Measurements from ENCODE around the gene CNST.
"Not testable (repeated sequence)": the region's sequence is repeated elsewhere in the genome, so short reads cannot be mapped to it uniquely, and the experiment has no call there.

The CNST gene

DNA sequence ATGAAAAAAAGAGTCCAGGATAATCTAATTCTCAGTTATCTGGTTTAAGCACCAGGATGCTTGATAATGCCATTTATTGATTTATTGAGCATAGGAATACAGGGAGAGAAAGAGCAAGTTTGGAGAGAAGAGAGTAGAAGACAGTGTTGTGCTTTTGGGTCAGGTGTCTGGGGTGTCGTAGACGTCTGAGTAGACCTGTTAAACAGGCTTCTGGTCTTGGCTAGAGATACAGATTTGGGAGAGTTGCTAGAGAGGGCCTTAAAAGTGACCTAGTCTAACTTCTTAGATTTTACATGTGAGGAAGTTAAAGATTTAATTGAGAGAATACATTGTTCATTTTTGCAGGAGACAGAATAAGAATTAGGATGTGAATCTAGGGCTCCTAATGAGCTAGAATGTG lies 34.3 kb downstream of the CNST start:
- DNase-seq: no peak
- H3K9me2 ChIP-seq (replicated peaks; ENCODE audit: insufficient read depth, low read length): no peaks in the 10 kb centered on the region
- H3K27me3 ChIP-seq (replicated peaks; ENCODE audit: insufficient read depth, low read length): no peaks in the 10 kb centered on the region
- H3F3A ChIP-seq (ENCODE audit: insufficient read depth, low read length): no peaks in the 10 kb centered on the region
- H3K4me3 ChIP-seq (ENCODE audit: low read length): no peak overlapping the region
- H3K27ac ChIP-seq (ENCODE audit: low read length): no peak overlapping the region
- TF ChIP-seq EZH2 (optimal IDR thresholded peaks at IDR 0.05; ENCODE audit: low read depth, low read length): no peak
- no peak for TF ChIP-seq EZH2phosphoT487 (IDR thresholded peaks at IDR 0.05; ENCODE audit: low read length)
- TF ChIP-seq, protein P1, sequence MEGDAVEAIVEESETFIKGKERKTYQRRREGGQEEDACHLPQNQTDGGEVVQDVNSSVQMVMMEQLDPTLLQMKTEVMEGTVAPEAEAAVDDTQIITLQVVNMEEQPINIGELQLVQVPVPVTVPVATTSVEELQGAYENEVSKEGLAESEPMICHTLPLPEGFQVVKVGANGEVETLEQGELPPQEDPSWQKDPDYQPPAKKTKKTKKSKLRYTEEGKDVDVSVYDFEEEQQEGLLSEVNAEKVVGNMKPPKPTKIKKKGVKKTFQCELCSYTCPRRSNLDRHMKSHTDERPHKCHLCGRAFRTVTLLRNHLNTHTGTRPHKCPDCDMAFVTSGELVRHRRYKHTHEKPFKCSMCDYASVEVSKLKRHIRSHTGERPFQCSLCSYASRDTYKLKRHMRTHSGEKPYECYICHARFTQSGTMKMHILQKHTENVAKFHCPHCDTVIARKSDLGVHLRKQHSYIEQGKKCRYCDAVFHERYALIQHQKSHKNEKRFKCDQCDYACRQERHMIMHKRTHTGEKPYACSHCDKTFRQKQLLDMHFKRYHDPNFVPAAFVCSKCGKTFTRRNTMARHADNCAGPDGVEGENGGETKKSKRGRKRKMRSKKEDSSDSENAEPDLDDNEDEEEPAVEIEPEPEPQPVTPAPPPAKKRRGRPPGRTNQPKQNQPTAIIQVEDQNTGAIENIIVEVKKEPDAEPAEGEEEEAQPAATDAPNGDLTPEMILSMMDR (IDR thresholded peaks at IDR 0.05; ENCODE audit: low read length): no peak
- no peak overlapping the region for H3K4me2 ChIP-seq (ENCODE audit: low read depth, low read length)
- no peak overlapping the region for H3K9ac ChIP-seq (ENCODE audit: low read length)
- H2AFZ ChIP-seq (ENCODE audit: low read length): no peak overlapping the region
- no peaks in the 10 kb centered on the region for H3K36me3 ChIP-seq (replicated peaks; ENCODE audit: insufficient read depth, low read length)
- peaks cover 93% of the 10 kb centered on the region for H3K79me2 ChIP-seq (ENCODE audit: low read length)
- no peaks in the 10 kb centered on the region for H3K9me3 ChIP-seq (replicated peaks; ENCODE audit: insufficient read depth, low read length)
- no peaks in the 10 kb centered on the region for H3K4me1 ChIP-seq (ENCODE audit: low read length)
- H4K20me1 ChIP-seq (ENCODE audit: insufficient read depth, low read length): no peaks in the 10 kb centered on the region

DNA sequence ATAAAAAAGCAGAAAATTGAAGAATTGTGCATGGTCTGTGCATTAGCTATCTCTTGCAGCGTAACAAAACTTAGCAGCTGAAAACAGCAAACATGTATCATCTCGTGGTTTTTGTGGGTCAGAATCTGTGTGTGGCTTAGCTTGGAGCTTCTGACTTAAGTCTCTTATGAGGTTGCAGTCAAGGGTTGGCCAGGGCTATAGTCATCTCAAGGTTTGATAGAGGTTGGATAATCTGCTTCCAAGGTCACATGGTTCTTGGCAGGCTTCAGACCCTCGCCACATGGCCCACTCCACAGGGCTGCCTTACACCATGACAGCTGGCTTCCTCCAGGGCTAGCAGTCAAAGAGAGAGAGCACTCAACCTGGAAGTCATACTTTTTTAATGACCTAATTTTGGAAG lies 35.9 kb downstream of the CNST start:
- Histone ChIP-seq H3K9me3 (replicated peaks; ENCODE audit: insufficient read depth, low read length) (no peaks in the 10 kb centered on the region), H3K79me2 (ENCODE audit: low read length) (peaks cover 78% of the 10 kb centered on the region), H3K27me3 (replicated peaks; ENCODE audit: insufficient read depth, low read length) (no peaks in the 10 kb centered on the region), H2AFZ (ENCODE audit: low read length) (no peak overlapping the region), H3K4me2 (ENCODE audit: low read depth, low read length) (no peak overlapping the region), H4K20me1 (ENCODE audit: insufficient read depth, low read length) (no peaks in the 10 kb centered on the region), H3K27ac (ENCODE audit: low read length) (no peak overlapping the region), H3K9me2 (replicated peaks; ENCODE audit: insufficient read depth, low read length) (no peaks in the 10 kb centered on the region), H3K4me3 (ENCODE audit: low read length) (no peak overlapping the region), H3K36me3 (replicated peaks; ENCODE audit: insufficient read depth, low read length) (no peaks in the 10 kb centered on the region), H3K9ac (ENCODE audit: low read length) (no peak overlapping the region), H3K4me1 (ENCODE audit: low read length) (no peaks in the 10 kb centered on the region), H3F3A (ENCODE audit: insufficient read depth, low read length) (no peaks in the 10 kb centered on the region)
- no peak for DNase-seq
- TF ChIP-seq EZH2 (optimal IDR thresholded peaks at IDR 0.05; ENCODE audit: low read depth, low read length): no peak
- TF ChIP-seq EZH2phosphoT487 (IDR thresholded peaks at IDR 0.05; ENCODE audit: low read length): no peak
- TF ChIP-seq, protein P1 (IDR thresholded peaks at IDR 0.05; ENCODE audit: low read length): no peak

DNA sequence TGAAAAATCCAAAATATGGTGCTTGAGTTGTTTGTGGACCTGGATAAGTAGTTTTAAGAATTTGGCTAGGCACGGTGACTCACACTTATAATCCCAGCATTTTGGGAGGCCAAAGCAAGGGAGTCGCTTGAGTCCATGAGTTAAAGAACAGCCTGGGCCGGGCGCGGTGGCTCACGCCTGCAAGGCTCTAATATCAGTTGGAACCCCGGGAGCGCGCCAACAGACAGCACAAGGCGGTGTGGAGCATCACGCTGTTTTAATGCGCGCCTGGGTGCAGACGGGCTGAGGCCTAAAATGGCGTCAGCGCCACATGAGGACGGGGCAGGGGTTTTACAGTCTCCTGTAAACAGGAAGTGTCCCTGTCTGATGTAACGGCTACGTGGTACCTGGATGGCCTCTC lies 39.0 kb downstream of the CNST start:
- not testable (repeated sequence) for H3K36me3 ChIP-seq (replicated peaks; ENCODE audit: insufficient read depth, low read length); H3K4me3 ChIP-seq (ENCODE audit: low read length)
- H3K79me2 ChIP-seq (ENCODE audit: low read length): peaks cover 72% of the 10 kb centered on the region

DNA sequence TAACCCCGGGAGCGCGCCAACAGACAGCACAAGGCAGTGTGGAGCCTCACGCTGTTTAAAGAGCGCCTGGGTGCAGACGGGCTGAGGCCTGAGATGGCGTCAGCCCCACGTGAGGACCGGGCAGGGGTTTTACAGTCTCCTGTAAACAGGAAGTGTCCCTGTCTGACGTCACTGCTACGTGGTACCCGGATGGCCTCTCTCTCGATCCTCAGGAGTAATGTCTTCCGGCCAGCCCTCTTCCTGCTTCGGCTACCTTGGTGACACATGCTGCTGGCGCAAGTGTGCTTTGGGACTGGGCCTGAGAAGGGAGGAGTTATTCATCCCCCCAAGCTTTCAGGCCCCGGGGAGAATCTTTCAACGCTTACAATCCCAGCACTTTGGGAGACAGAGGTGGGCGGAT lies 41.2 kb downstream of the CNST start:
- H3K4me3 ChIP-seq (ENCODE audit: low read length): no peak overlapping the region
- H3K9me3 ChIP-seq (replicated peaks; ENCODE audit: insufficient read depth, low read length): no peaks in the 10 kb centered on the region
- H3K4me1 ChIP-seq (ENCODE audit: low read length): no peaks in the 10 kb centered on the region
- no peak for DNase-seq
- no peak overlapping the region for H2AFZ ChIP-seq (ENCODE audit: low read length)
- H4K20me1 ChIP-seq (ENCODE audit: insufficient read depth, low read length): no peaks in the 10 kb centered on the region
- H3K27me3 ChIP-seq (replicated peaks; ENCODE audit: insufficient read depth, low read length): no peaks in the 10 kb centered on the region
- no peaks in the 10 kb centered on the region for H3K36me3 ChIP-seq (replicated peaks; ENCODE audit: insufficient read depth, low read length)
- H3K9me2 ChIP-seq (replicated peaks; ENCODE audit: insufficient read depth, low read length): no peaks in the 10 kb centered on the region
- no peak overlapping the region for H3K4me2 ChIP-seq (ENCODE audit: low read depth, low read length)
- H3K9ac ChIP-seq (ENCODE audit: low read length): no peak overlapping the region
- H3F3A ChIP-seq (ENCODE audit: insufficient read depth, low read length): no peaks in the 10 kb centered on the region
- H3K27ac ChIP-seq (ENCODE audit: low read length): no peak overlapping the region
- TF ChIP-seq, protein P1 (IDR thresholded peaks at IDR 0.05; ENCODE audit: low read length): no peak
- TF ChIP-seq EZH2 (optimal IDR thresholded peaks at IDR 0.05; ENCODE audit: low read depth, low read length): no peak
- TF ChIP-seq EZH2phosphoT487 (IDR thresholded peaks at IDR 0.05; ENCODE audit: low read length): no peak
- H3K79me2 ChIP-seq (ENCODE audit: low read length): peaks cover 71% of the 10 kb centered on the region

More for the DNA sequence above, 39.0 kb downstream of the CNST start:
- not testable (repeated sequence) for H3K9ac ChIP-seq (ENCODE audit: low read length); H4K20me1 ChIP-seq (ENCODE audit: insufficient read depth, low read length); H3F3A ChIP-seq (ENCODE audit: insufficient read depth, low read length); DNase-seq; H3K27ac ChIP-seq (ENCODE audit: low read length); H3K9me2 ChIP-seq (replicated peaks; ENCODE audit: insufficient read depth, low read length); H3K4me2 ChIP-seq (ENCODE audit: low read depth, low read length); H3K27me3 ChIP-seq (replicated peaks; ENCODE audit: insufficient read depth, low read length); H3K4me1 ChIP-seq (ENCODE audit: low read length); H3K9me3 ChIP-seq (replicated peaks; ENCODE audit: insufficient read depth, low read length); H2AFZ ChIP-seq (ENCODE audit: low read length)
